ENCODE measurements around the gene GAREM2. TPM values are rescaled to one million over a fixed set of nuclear protein-coding genes. Genes with fewer than 3 reads are reported as not detected.
"Not testable (repeated sequence)": the region's sequence is repeated elsewhere in the genome, so short reads cannot be mapped to it uniquely, and the experiment has no call there.

Gene GAREM2
- total RNA-seq, 4 donors from 2014 or later: 0.35 to 0.94 (median 0.85) TPM; not detected in 1

DNA sequence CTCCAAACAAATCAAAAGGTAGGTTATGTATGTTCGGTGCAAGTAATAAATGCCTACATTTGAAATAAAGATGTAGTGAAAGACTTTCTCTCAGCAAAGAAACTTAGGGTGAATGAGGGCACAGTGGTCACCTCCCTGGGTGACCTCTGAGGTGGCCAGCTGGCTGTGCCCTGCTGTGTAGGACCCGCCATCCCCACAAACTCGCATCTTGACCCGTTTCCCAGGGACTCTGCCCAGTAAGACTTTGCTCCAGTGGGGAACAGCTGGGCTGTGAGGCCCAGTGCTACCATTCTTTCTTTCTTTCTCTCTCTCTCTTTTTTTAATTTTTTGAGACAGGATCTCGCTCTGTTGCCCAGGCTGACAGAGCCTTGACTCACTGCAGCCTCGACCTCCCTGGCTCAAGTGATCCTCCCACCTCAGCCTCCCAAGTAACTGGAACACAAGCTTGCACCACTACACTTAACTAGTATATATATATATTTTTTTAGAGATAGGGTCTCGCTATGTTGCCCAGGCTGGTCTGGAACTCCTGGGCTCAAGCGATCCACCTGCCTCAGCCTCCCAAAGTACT lies 8.2 kb upstream of the GAREM2 start:
- Histone ChIP-seq H3K27me3 (no peaks in the 10 kb centered on the region), H3K4me3 (no peak overlapping the region), H3K27ac (no peak overlapping the region), H3K4me1 (no peaks in the 10 kb centered on the region), H3K36me3 (no peaks in the 10 kb centered on the region), H3K9me3 (no peaks in the 10 kb centered on the region)
- DNase-seq: peak in 1 of 3 donors; percentile 30
- TF ChIP-seq POLR2A (IDR thresholded peaks at IDR 0.05): no peak
- TF ChIP-seq, protein P1, sequence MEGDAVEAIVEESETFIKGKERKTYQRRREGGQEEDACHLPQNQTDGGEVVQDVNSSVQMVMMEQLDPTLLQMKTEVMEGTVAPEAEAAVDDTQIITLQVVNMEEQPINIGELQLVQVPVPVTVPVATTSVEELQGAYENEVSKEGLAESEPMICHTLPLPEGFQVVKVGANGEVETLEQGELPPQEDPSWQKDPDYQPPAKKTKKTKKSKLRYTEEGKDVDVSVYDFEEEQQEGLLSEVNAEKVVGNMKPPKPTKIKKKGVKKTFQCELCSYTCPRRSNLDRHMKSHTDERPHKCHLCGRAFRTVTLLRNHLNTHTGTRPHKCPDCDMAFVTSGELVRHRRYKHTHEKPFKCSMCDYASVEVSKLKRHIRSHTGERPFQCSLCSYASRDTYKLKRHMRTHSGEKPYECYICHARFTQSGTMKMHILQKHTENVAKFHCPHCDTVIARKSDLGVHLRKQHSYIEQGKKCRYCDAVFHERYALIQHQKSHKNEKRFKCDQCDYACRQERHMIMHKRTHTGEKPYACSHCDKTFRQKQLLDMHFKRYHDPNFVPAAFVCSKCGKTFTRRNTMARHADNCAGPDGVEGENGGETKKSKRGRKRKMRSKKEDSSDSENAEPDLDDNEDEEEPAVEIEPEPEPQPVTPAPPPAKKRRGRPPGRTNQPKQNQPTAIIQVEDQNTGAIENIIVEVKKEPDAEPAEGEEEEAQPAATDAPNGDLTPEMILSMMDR (IDR thresholded peaks at IDR 0.05): no peak

DNA sequence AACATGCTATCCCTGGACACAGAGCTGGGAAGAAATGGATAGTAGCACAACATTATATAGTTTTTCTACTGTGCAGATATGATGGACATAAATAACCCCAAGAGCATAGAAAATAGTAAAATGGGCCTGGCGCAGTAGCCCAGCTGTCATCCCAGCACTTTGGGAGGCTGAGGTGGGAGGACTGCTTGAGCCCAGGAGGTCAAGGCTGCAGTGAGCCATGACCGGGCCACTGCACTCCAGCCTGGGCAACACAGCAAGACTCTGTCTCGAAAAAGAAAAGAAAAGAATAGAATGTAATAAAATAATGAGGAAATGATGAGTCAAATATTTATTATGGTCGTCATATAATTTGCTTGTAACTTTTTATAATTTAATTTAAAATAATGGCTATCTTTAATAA lies 7.5 kb upstream of the GAREM2 start:
- Histone ChIP-seq H3K4me3 (no peak overlapping the region), H3K9me3 (no peaks in the 10 kb centered on the region), H3K27ac (no peak overlapping the region), H3K36me3 (no peaks in the 10 kb centered on the region), H3K4me1 (no peaks in the 10 kb centered on the region), H3K27me3 (no peaks in the 10 kb centered on the region)
- no peak for TF ChIP-seq POLR2A (IDR thresholded peaks at IDR 0.05)
- TF ChIP-seq, protein P1 (IDR thresholded peaks at IDR 0.05): no peak
- DNase-seq: no peak

DNA sequence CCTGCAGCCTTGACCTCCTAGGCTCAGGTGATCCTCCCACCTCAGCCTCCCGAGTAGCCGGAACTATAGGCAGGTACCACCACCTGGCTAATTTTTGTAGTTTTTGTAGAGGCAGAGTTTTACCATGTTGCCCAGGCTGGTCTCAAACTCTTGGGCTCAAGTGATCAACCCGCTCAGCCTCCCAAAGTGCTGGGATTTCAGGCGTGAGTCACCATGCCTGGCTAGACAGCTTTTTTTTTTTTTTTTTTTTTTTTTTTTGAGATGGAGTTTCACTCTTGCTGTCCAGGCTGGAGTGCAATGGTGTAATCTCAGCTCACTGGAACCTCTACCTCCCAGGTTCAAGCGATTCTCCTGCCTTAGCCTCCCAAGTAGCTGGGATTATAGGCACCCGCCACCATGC lies 6.3 kb upstream of the GAREM2 start:
- not testable (repeated sequence) for H3K4me3 ChIP-seq, H3K27me3 ChIP-seq, H3K4me1 ChIP-seq, H3K9me3 ChIP-seq, H3K36me3 ChIP-seq, H3K27ac ChIP-seq
- DNase-seq: peak in 1 of 3 donors; percentile 23

DNA sequence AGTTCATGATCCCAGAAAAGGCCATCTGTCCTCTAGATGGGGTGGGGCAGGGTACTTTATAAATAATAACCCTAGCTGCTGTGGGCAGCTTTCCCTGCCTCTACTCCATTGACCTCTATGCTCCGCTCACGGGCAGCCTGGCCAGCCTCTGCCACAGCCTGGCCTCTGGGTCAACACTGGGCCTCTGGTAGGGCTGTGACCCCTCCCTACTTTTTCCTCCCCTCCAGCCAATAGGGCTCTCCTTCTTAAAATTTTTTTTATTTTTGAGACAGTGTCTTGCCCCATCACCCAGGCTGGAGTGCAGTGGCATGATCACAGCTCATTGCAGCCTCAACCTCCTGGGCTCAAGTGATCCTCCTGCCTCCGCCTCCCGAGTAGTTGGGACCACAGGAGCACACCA lies 4.1 kb upstream of the GAREM2 start:
- no peak for TF ChIP-seq POLR2A (IDR thresholded peaks at IDR 0.05)
- TF ChIP-seq, protein P1 (IDR thresholded peaks at IDR 0.05): no peak
- no peak overlapping the region for H3K4me3 ChIP-seq
- H3K27me3 ChIP-seq: peaks cover 0 to 8% of the 10 kb centered on the region in 2 donors
- no peaks in the 10 kb centered on the region for H3K9me3 ChIP-seq
- peaks cover 0 to 8% (median 6%) of the 10 kb centered on the region in 4 donors for H3K4me1 ChIP-seq
- no peak overlapping the region for H3K27ac ChIP-seq
- no peaks in the 10 kb centered on the region for H3K36me3 ChIP-seq
- peak in 1 of 3 donors; percentile 34 for DNase-seq

DNA sequence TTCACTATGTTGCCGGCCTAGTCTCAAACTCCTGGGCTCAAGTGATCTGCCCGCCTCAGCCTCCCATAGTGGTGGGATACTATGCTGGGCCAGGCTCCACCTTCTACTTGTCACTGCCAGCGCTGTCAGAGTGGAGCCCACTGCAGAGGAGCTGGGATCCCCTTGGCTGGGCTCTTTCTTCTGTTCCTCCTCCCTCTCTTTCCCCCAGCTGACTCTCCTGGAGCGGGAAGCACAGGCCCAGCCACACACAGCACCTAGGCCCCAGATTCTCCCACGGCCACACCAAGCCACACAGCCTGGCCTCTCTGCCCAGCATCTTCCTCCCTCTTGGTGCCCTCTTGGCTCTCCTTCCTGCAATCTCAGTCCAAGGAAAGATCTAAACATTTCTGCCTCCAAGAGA lies 3.7 kb upstream of the GAREM2 start:
- peak in 1 of 3 donors; percentile 26 for DNase-seq

DNA sequence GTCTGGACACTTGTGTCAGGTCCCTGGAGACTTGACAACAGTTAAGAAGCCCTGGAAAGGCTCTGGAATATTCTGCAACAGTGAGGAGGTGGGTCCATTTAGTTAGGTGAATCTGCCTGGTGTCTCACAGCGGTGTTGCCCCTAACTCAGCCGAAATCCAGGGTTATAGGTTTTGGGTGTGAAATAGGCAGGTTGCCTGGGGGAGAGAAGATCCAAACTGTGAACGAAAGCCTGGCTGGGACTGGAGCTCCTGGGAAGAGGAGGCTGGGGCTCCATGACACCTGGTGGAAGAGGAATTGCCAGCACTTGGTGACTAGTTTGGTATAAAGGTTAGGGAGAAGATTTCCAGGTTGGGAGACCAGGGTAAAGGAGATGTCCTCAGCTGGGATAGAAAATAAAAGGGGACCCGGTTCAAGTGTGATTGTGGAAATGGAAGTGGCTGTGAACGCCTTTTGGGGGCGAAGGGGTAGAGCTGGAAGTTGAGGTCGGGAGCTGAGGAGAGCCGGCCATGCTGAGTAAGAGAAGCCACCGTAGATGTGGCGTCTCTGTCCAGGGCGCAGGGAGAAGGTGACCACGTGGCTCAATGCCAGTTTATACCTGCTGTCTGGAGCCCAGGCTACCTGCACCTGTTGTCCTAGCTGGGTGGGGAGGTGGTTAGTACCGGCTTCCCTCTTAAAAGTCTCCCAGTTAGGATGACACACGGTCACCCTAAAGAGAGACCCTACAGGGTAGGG lies 3.0 kb upstream of the GAREM2 start:
- peaks cover 0 to 16% of the 10 kb centered on the region in 2 donors for H3K27me3 ChIP-seq
- H3K4me3 ChIP-seq: no peak overlapping the region
- H3K4me1 ChIP-seq: peaks cover 0 to 12% (median 9%) of the 10 kb centered on the region in 4 donors
- no peaks in the 10 kb centered on the region for H3K9me3 ChIP-seq
- no peaks in the 10 kb centered on the region for H3K36me3 ChIP-seq
- peak in 1 of 3 donors; percentile 14 for DNase-seq
- no peak for TF ChIP-seq POLR2A (IDR thresholded peaks at IDR 0.05)
- TF ChIP-seq, protein P1 (IDR thresholded peaks at IDR 0.05): no peak
- no peak overlapping the region for H3K27ac ChIP-seq

More for the DNA sequence above, 3.7 kb upstream of the GAREM2 start:
- H3K27me3 ChIP-seq: peaks cover 0 to 12% of the 10 kb centered on the region in 2 donors
- H3K9me3 ChIP-seq: no peaks in the 10 kb centered on the region
- no peak overlapping the region for H3K27ac ChIP-seq
- no peak overlapping the region for H3K4me3 ChIP-seq
- H3K36me3 ChIP-seq: no peaks in the 10 kb centered on the region
- TF ChIP-seq, protein P1 (IDR thresholded peaks at IDR 0.05): no peak
- TF ChIP-seq POLR2A (IDR thresholded peaks at IDR 0.05): no peak
- peaks cover 0 to 12% (median 9%) of the 10 kb centered on the region in 4 donors for H3K4me1 ChIP-seq
